HL-60 (cell line): Measurements from ENCODE around the gene FUCA2.
A peak's percentile ranks its signal among the peaks of the same experiment; 100 is the strongest.

Experiments used
- DNase-seq, 2 experiments: peaks; one replicate each; pipeline ENCODE4 v3.0.0-alpha.2; 2010 to 2020; ENCODE audit warnings: low read depth in 1 of 2, low spot score in 1 of 2
- H3K27ac ChIP-seq: fragments of 250-450 bp; sonication (Bioruptor Pico); replicated peaks from 2 replicates; pipeline ENCODE4 v1.5.1; 2020; ENCODE audit warnings: mild to moderate bottlenecking, moderate library complexity
- H3K27me3 ChIP-seq: fragments of 250-450 bp; sonication (Bioruptor Pico); 2 replicates; pipeline ENCODE4 v1.5.1; 2021; ENCODE audit warnings: mild to moderate bottlenecking, moderate library complexity; ENCODE audit not compliant: insufficient read depth, poor library complexity, severe bottlenecking
- H3K4me3 ChIP-seq: replicated peaks from 2 replicates; pipeline ENCODE4 v1.5.1; 2011; ENCODE audit warnings: mild to moderate bottlenecking, control low read depth, low read length; ENCODE audit not compliant: insufficient read depth
- GABPA ChIP-seq: IDR thresholded peaks from 2 replicates; pipeline ENCODE4 v1.6.1; 2012; ENCODE audit warnings: low read depth
- POLR2AphosphoS5 ChIP-seq: IDR thresholded peaks from 2 replicates; pipeline ENCODE4 v1.6.1; 2012; ENCODE audit warnings: low read depth
- SPI1 ChIP-seq: IDR thresholded peaks from 2 replicates; pipeline ENCODE4 v1.6.1; 2012; ENCODE audit warnings: low read depth, mild to moderate bottlenecking, borderline replicate concordance
- TF ChIP-seq, protein P1 (sequence below): IDR thresholded peaks from 2 replicates; pipeline ENCODE4 v1.6.1; 2012; ENCODE audit warnings: low read depth; ENCODE audit not compliant: insufficient replicate concordance
- TF ChIP-seq, protein P2 (sequence below): IDR thresholded peaks from one replicate; pipeline ENCODE4 v1.5.1; 2011; ENCODE audit warnings: low read length, control low read depth, inconsistent platforms; ENCODE audit not compliant: insufficient read depth

Gene FUCA2

DNA sequence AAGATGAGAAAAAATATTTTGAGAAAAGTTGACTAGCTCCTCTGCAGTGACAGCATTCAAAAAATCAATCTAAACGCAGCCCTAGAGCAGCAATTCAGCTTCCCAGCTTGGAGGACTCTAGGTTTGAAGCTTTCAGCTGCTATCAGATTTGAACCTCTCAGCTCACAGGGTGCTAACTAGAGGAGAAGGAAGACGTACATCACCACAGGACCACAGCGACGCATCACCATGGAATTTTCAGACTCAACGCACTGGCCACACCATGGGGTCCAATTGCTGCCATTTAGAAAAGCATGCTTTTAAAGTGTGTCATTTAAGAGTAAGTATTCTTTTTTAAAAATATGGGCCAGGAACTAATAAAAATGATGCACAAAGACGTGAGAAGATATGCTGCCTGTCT is 45.0 kb upstream of the FUCA2 start:
- TF ChIP-seq, protein P1, sequence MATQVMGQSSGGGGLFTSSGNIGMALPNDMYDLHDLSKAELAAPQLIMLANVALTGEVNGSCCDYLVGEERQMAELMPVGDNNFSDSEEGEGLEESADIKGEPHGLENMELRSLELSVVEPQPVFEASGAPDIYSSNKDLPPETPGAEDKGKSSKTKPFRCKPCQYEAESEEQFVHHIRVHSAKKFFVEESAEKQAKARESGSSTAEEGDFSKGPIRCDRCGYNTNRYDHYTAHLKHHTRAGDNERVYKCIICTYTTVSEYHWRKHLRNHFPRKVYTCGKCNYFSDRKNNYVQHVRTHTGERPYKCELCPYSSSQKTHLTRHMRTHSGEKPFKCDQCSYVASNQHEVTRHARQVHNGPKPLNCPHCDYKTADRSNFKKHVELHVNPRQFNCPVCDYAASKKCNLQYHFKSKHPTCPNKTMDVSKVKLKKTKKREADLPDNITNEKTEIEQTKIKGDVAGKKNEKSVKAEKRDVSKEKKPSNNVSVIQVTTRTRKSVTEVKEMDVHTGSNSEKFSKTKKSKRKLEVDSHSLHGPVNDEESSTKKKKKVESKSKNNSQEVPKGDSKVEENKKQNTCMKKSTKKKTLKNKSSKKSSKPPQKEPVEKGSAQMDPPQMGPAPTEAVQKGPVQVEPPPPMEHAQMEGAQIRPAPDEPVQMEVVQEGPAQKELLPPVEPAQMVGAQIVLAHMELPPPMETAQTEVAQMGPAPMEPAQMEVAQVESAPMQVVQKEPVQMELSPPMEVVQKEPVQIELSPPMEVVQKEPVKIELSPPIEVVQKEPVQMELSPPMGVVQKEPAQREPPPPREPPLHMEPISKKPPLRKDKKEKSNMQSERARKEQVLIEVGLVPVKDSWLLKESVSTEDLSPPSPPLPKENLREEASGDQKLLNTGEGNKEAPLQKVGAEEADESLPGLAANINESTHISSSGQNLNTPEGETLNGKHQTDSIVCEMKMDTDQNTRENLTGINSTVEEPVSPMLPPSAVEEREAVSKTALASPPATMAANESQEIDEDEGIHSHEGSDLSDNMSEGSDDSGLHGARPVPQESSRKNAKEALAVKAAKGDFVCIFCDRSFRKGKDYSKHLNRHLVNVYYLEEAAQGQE = no peak
- no peak for TF ChIP-seq POLR2AphosphoS5
- TF ChIP-seq, protein P2, sequence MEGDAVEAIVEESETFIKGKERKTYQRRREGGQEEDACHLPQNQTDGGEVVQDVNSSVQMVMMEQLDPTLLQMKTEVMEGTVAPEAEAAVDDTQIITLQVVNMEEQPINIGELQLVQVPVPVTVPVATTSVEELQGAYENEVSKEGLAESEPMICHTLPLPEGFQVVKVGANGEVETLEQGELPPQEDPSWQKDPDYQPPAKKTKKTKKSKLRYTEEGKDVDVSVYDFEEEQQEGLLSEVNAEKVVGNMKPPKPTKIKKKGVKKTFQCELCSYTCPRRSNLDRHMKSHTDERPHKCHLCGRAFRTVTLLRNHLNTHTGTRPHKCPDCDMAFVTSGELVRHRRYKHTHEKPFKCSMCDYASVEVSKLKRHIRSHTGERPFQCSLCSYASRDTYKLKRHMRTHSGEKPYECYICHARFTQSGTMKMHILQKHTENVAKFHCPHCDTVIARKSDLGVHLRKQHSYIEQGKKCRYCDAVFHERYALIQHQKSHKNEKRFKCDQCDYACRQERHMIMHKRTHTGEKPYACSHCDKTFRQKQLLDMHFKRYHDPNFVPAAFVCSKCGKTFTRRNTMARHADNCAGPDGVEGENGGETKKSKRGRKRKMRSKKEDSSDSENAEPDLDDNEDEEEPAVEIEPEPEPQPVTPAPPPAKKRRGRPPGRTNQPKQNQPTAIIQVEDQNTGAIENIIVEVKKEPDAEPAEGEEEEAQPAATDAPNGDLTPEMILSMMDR = no peak
- TF ChIP-seq SPI1 = no peak
- TF ChIP-seq GABPA = no peak
- DNase-seq = no peak
- Histone ChIP-seq H3K27ac (no peak overlapping the region), H3K27me3 (no peaks in the 10 kb centered on the region), H3K4me3 (no peak overlapping the region)

DNA sequence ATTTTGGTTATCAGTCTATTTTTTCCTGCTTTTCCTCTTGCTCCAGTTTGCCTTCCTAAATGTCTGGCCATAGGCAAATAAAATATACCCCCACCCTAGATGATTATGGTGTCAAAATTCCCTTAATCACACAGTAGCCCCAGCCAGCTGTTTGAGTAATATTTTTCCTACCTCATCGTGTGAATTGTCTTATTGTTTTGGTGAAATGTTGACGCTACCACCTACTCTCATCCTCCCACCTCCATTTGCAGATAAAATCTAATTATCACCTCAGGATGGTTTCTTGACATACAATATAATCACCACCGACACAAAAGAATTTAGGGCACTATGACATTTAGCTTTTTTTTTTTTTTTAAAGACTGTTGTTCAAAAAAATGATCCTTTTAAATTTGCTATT is 44.1 kb upstream of the FUCA2 start:
- Histone ChIP-seq H3K27ac (no peak overlapping the region), H3K27me3 (no peaks in the 10 kb centered on the region), H3K4me3 (no peak overlapping the region)
- no peak for DNase-seq
- no peak for TF ChIP-seq SPI1
- TF ChIP-seq, protein P1 = no peak
- TF ChIP-seq GABPA = no peak
- TF ChIP-seq POLR2AphosphoS5 = no peak

DNA sequence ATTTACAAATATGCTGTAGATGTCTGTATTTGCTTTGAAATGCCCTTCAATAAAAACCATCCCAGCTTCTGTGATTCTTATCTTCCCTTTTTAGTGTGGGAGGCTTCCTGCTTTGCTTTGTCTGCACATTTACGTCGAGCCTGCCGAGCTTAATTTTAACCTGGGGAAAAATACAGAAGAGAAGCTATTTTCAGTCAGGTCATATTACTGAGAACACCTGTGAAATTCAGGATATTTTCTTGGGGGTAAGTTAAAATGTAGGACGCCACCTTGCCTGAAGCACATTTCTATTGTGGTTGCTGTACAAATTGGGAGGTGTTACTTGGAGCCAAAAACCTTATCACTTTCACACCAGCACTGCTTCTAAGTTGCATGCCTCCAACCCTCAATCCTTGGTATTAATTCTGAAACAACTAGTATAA is 43.6 kb upstream of the FUCA2 start:
- TF ChIP-seq, protein P1 = no peak
- TF ChIP-seq GABPA (no peak), SPI1 (no peak), POLR2AphosphoS5 (no peak)
- TF ChIP-seq, protein P2 = no peak
- DNase-seq = peak in 1 of 2 experiments; percentile 14
- no peak overlapping the region for H3K27ac ChIP-seq
- H3K4me3 ChIP-seq = no peak overlapping the region
- H3K27me3 ChIP-seq = no peaks in the 10 kb centered on the region
